ENCODE data around the gene KDM2B.

DNA sequence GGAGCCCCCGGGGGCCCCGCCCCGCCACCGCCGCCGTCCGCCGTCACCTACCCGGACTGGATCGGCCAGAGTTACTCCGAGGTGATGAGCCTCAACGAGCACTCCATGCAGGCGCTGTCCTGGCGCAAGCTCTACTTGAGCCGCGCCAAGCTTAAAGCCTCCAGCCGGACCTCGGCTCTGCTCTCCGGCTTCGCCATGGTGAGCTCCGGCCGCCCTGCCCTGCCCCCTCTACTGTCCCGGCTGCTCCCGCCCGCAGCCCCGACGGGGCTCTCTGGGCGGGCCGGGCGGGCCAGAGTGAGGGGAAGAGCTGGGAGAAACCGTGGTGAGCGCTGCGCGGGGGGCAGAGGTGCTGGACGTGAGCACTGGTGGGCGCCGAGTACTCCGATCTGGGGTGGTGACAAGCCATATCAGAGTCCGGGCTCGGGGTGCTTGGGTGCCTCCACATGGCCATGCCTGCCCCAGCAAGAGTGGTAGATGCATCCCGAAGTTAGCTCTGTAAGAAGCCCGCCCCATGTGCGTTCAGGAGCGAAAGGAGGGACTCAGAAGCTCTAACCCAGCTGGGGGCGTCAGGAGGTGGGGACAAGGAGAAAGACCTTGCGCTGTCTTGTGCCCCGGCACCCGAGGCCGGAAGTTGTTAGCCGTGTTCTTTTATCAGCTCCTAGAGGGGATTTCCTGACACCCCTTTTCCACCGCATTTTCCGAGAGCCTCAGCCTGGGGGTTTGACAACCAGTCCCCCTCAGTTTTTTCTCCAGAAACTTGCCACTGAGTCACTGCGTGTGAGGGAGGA lies 46.2 kb upstream of the KDM2B start:
- peak; percentile 53 for TF ChIP-seq POLR2A (IDR thresholded peaks at IDR 0.05; ENCODE audit: low read length)
- TF ChIP-seq GATA1 (IDR thresholded peaks at IDR 0.05; ENCODE audit: low read depth, low read length): no peak
